GM12875 (cell line): ENCODE results near the gene ACVR1B.

Experiments used
- H3K4me3 ChIP-seq: one replicate; pipeline ENCODE4 v1.5.1; 2011; ENCODE audit warnings: low read depth, low read length, control low read depth
- TF ChIP-seq, protein P1 (sequence below): IDR thresholded peaks from 2 replicates; pipeline ENCODE4 v1.5.1; 2011; ENCODE audit warnings: low read depth, mild to moderate bottlenecking, control low read depth, inconsistent platforms, low read length, moderate library complexity, borderline replicate concordance; ENCODE audit not compliant: insufficient read depth

Gene ACVR1B

DNA sequence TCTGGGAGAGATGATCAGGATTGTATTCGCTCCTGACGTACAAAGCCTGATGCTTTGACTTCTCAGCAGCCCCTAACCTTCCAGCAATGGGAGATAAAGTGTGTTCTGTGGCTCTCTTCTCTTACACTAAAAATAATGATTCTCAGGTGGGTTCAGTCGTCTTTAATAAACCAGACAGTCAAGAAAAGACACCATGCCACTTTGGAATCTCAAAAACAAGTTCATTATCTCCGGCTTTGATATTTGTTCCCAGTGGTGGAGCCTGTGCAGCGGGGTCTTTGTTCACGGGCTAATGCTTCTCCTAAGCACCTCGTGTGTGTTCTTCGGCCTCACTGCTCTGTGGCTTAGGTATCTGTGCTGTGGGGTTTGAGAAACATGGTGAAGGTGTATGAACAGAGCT is 1.6 kb downstream of the ACVR1B start:
- H3K4me3 ChIP-seq = no peak overlapping the region
- TF ChIP-seq, protein P1, sequence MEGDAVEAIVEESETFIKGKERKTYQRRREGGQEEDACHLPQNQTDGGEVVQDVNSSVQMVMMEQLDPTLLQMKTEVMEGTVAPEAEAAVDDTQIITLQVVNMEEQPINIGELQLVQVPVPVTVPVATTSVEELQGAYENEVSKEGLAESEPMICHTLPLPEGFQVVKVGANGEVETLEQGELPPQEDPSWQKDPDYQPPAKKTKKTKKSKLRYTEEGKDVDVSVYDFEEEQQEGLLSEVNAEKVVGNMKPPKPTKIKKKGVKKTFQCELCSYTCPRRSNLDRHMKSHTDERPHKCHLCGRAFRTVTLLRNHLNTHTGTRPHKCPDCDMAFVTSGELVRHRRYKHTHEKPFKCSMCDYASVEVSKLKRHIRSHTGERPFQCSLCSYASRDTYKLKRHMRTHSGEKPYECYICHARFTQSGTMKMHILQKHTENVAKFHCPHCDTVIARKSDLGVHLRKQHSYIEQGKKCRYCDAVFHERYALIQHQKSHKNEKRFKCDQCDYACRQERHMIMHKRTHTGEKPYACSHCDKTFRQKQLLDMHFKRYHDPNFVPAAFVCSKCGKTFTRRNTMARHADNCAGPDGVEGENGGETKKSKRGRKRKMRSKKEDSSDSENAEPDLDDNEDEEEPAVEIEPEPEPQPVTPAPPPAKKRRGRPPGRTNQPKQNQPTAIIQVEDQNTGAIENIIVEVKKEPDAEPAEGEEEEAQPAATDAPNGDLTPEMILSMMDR = no peak

DNA sequence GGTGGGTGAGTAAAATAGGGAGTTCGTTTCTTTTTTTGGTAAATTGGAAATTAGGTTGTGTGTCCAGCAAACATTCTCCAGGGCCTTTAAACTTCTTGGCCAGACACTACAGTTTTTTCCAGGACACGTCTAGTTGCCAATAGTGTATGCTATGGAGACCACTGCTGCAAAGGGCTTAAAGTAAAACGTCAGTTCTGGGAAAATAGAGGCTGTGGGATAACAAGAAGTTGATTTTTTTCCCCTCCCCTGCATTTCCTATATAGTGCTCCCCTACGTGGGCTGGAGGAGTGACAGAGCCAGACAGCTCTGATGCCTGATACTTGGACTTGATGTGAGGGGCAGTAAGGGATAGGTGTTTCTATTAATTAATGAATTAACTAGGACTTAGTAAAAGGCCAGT is 2.4 kb downstream of the ACVR1B start:
- TF ChIP-seq, protein P1 = no peak
- H3K4me3 ChIP-seq = no peak overlapping the region

DNA sequence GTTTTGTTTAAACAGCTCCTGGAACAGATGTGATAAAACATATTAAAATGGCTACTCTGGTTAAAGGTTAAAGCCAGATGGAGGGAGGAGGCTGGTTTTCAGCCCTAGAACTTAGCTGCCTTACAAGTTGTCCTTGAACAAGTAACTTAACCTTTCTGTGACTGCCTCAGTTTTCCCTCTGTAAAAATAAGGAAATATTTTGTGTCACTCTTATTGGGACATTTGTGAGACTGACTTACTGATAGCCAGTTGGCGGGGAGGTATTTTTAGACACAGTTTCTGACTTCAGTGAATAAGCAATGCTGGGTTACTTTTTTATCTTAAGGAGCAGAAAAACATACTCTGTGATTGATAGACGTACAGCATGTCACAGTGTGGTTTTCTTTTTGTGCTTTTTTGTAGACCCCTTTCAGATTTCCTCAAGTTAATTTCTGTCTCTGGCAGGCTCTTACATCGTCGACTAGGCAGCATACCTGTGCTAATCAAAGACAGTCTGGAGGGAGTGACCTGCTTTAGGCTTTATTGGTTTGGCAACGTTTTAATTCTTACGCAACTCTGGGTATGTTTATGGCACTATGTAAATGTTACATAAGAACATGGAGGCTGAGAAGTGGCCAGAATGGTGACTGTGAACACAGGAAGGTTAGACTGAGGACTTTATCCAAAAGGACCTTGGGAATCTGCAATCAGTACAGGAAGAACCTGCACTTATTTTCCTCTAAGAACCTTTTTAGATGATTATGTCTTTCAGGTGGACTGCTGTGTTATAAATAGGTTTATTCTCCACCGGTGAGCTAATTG is 3.3 kb downstream of the ACVR1B start:
- TF ChIP-seq, protein P1 = no peak

DNA sequence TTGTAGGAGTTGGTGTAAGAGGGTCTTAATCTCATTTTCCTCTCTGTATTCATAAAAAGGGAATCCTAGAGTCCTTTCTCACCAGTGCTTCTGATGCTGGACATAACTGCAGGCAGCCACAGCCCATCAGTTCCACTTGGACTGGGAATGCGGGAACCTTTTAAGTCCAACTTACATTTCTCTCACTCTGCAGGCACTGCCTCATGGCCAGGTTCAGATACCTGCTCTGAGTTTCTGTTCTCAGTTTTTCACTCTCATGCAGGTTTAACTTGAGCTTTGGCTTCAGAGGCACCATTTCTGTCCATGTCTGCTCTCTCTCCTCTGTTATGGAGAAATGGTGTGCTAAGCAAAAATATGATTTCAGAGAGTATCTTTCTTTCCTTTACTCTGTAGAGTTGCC is 4.2 kb downstream of the ACVR1B start:
- no peak overlapping the region for H3K4me3 ChIP-seq
- TF ChIP-seq, protein P1 = no peak

More for the DNA sequence above, 3.3 kb downstream of the ACVR1B start:
- no peak overlapping the region for H3K4me3 ChIP-seq

DNA sequence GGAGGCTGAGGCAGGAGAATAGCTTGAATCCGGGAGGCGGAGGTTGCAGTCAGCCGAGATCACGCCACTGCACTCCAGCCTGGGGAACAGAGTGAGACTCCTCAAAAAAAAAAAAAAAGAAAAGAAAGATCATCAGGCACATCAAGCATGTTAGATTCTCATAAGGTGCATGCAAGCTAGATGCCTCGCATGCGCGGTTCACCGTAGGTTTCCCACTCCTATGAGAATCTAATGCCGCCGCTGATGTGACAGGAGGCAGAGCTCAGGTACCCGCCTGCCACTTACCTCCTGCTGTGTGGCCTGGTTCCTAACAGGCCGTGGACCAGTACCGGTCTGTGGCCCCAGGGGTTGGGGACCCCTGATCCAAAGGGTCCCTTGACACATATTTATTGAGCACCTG is 7.0 kb downstream of the ACVR1B start:
- TF ChIP-seq, protein P1 = no peak
- no peak overlapping the region for H3K4me3 ChIP-seq

DNA sequence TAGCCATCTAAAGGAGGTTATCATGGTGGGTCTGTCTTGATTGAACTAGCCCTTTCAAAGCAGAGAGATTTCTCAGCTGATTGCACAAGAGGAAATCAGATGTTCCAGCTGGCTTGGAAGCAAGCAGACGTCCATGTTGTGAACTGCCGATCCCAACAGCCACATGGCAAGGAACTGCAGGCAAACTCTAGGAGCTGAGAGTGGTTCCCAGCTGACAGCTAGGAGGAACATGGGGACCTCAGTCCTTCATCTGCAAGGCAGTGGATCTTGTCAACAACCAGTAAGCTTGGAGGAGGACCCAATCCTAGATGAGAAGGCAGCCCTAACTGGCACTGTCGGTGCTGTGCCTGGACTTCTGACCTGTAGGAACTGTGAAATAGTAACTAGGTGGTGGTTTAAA is 7.7 kb downstream of the ACVR1B start:
- TF ChIP-seq, protein P1 = no peak
- no peak overlapping the region for H3K4me3 ChIP-seq

DNA sequence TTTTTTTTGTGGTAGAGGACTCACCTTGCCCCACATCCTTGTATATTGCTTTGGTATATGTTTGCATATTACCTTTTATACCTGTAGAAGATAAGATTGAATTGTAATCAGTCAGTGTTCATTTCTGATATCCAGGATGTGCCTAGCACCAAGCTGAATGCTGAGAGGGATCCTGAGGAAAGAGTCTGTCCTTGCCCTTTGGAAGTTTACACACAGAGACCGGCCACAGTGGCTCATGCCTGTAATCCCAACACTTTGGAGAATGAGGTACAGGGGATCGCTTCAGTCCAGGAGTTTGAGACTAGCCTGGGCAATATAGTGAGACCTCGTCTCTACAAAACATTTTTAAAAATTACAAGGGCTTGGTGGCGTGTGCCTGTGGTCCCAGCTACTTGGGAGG is 8.4 kb downstream of the ACVR1B start:
- TF ChIP-seq, protein P1 = no peak

More for the DNA sequence above, 8.4 kb downstream of the ACVR1B start:
- no peak overlapping the region for H3K4me3 ChIP-seq
